ENCODE results near the gene LEMD2.
"Not testable (repeated sequence)": the region's sequence is repeated elsewhere in the genome, so short reads cannot be mapped to it uniquely, and the experiment has no call there.

LEMD2 gene

DNA sequence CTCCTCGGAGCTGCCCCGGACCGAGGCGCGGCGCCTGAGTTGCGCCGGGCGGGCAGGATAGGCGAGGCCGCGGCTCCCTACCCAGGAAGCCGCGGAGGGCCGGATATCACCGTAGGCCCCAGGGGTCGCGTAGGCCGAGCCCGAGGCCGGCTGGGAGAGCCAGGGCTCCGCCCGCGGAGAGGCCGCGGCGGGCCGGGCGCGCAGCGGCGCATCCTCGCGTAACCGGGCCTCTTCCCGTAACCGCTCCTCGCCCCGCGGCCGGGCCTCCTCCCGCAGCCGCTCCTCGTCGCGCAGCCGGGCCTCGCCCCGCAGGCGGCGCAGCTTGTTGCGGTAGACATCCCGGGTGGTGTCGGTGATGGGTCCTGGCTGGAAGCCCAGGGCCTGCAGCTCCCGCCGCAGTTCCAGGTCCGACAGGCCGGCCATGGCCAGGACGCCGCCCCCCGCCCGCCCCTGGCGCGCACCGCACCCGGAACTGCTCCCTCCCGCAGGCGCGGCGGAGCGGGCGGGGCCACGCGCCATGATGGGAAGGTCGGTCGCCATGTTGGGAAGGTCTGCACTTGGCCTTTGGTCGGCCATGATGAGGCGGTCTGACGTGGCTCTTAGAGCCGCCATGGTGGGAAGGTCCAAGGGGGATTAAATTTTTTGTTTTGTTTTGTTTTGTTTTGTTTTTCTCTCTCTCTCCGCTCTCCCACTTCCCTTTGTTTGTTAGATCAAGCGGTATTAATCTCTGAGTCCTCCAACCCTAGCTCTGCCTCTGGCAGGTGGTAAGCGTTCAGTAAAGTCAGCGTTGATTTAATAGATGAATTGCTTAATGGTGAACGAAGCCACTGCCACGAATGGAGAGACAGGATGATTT, at the start of gene LEMD2:
Gene LEMD2, minus strand, starts transcription at position 437 of the 856 bp plus-strand sequence. Its CDS starts 14 bp downstream, at position 423.
- DNase-seq (ENCODE audit: low spot score), result peak; percentile 96

DNA sequence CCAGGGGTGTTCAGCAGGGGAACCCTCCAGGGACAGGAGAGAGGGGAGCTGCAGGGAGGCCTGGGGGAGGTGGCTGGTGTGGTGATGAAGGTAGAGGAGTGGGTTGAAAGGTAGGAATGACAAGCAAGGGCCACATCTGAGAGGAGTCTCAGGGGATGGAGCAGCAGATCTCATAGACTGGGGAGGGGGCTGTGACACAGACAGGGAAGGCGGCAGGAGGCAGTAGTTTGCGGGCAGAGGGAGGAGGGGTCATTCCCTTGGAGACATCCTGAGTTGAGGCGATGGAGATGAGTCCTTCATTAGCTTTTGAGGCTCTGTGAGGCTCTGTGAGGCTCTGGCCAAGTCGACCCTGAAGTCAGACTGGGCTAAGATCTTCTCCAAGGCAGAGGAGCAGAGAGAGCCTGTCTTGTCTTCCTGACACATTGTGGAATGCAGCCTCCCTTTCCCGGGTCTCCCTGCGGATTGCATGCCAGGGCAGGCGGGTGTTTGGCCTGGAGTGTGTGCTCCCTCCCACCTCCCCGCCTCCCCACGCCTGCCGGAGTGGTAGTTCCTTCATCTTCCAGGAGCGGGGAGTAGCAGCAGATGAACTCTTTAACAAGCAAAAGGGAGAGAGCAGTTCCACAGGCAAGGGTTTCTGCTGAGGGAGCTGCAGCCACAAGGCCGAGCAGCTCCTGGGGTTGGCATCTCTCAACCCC, 49.2 kb upstream of the LEMD2 start:
- no peak for DNase-seq (ENCODE audit: low spot score)

DNA sequence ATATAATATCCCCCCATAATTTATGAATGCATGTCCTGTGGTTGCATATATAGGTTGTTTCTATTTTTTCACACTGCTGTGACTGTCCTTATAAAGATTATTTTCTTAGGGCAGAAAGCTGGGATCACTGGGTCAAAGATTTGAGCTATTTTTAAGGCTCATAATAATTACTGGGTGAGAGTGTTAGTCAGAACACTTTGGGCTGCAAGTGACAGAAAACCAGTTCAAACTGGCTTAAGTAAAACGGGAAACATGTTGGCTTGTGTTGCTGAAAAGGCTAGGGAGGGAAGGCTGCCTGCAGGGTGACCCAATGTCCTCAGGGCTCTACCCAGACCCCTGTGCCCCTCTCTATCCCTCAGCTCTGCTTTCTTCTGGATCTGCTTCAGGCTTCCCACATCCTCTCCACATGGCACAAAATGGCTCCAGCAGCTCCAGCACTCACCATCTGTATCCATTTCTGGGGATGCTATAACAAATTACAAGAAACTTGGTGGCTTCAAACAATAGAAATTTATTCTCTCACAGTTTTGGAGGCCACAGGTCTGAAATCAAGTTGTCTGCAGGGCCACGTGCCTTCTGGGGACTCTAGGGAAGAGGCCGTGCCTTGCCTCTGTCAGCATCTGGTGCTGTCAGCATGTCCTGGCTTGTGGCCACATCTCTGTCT, 48.0 kb upstream of the LEMD2 start:
- DNase-seq (ENCODE audit: low spot score), result no peak

DNA sequence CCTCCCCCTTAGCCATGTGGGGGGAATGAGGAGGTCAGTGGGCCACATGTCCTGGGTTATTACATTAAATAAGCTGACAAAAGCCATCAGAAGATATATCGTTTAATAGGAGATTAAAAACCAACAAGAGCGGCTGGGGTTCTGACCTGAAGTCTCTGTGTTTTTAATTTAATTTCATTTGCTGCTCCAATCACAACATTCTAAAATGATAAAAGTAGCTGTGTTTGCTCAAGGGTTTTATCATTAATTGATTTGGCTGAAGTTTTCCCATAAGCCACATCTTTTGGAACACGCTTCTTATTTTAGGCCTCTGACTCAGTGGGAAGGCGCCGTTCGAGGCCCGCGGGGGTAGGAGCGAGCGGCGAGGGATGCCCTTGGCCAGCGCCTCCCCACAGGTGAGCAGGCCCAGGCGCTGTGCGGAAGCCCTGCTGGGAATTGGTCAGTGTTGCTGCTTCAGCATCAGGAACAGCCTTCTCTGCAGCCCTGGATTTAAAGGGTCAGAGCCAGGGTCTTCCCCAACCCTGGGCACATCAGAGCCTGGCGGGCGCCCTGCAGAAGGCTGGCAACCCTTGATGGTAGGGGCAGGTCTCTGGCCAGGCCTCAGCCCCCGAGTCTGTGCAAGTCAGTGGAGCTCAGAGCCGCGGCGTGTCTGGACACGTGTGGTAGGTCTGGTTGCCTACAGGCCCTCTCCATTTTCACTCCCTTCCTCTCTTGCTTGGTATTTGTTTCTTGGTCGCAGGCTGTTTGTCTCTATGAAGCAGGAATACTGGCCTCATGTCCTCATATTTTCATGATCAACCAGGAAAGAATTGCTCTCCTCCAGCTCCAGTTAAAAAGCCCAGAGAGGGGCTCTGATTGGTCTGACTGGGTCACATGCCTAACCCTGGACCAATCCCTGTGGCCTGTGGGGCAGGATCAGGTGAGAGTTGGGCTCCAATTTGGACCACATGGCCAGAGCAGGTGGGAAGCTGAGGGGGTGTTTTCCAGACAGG, 45.8 kb upstream of the LEMD2 start:
- DNase-seq (ENCODE audit: low spot score), result no peak

DNA sequence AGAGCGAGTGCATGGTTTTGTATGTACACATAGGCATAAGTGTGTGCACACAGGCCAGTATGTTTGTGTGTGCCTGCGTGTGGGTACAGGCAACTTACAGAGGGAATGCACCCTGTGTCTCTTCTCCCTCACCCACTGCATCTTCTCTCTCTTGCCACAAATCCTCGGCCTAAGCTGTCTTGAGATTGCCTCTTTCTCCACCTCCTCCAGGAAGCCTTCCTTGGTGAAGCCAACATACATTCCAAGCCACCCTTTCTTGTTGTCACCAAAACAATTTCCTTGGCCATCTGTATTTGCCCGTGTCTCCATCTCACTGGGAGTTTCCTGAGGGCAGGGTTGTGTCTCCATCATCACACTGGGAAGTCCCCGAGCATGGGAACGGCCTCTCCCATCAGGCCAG, 44.7 kb upstream of the LEMD2 start:
- no peak for DNase-seq (ENCODE audit: low spot score)

DNA sequence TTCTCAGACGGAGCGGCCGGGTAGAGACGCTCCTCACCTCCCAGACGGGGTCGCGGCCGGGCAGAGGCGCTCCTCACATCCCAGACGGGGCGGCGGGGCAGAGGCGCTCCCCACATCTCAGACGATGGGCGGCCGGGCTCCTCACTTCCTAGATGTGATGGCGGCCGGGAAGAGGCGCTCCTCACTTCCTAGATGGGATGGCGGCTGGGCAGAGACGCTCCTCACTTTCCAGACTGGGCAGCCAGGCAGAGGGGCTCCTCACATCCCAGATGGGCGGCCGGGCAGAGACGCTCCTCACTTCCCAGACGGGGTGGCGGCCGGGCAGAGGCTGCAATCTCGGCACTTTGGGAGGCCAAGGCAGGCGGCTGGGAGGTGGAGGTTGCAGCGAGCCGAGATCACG, 43.9 kb upstream of the LEMD2 start:
- DNase-seq (ENCODE audit: low spot score), result not testable (repeated sequence)

DNA sequence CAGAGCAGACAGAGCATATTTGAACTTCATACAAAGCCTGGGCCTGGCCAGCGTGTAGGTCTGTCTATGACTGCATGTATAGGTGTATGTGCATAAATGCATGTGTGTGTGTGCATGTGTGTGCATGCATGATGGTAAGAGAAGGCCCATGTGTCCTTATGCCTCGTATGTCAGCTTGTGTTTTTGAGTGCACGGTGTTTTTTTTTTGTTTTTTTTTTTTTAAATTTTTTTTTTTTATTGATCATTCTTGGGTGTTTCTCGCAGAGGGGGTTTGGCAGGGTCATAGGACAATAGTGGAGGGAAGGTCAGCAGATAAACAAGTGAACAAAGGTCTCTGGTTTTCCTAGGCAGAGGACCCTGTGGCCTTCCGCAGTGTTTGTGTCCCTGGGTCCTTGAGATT, 42.8 kb upstream of the LEMD2 start:
- DNase-seq (ENCODE audit: low spot score), result not testable (repeated sequence)

DNA sequence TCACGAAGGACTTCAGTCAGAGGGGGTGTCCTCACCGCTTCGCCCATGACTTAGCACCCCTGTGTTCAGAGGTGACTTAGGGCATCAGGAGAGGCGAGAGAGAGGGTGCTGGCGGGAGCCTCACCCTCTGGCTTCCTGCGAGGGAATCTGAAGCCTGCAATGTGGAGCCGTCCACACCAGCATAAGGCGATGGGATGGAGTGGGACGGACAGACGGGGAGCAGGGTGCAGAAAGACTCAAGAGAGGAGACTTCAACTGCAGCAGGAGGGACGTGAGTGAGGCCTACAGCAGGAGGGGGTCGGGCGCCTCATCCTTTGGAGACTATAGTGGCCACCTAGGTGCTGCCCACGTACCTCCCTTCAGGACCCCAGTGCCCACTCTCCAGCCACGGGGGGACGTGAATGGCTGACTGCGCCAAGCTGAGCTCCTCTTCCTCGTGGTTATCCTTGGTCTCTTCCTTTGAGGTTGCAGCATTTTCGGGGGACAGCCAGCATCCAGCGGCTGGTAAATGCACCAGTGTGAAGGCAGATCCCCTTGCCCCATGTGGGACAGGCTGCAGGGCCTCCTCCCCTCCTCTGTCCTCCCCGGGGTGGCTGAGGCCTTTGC, 41.8 kb upstream of the LEMD2 start:
- DNase-seq (ENCODE audit: low spot score), result no peak

DNA sequence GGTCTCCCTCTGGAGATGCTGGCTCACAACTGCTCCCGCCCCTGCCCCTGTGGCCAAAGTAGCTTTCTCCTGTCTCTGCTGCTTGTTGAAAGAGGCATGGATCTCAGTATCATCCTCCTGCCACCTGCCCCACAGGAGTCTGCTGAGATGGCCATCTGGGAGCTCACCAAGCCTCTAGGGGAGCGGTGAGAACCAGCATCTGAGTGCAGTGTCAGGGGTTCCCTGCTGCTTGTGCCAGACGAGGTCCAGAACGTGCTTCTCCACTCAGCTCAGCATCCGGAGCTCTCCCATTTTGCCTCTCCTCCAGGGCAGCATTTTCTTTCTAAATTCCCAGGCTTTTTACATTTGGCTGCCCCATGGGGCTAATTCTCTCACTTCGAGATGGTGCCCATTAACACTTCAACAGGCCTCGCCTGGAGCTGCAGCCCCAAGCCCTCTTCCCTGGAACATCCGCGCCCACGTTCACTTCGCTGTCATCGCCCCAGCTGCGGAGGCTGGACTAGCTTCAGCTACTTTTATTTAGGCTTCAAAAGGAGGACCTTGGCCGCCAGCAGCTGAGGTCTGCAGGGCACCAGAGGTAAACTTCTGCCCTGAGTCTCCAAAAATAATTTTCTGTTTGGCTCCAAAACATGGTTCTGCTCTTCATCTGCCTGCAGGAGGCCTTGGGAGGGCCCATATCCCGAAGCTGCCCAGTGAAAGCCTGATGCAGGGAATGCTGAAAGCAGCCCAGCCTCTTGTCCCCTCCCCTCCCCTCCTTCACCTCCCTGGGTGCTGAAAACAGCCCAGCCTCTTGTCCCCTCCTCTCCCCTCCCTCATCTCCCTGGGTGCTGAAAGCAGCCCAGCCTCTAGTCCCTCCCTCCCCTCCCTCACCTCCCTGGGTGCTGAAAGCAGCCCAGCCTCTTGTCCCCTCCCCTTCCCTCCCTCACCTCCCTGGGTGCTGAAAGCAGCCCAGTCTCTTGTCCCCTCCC, 40.1 kb upstream of the LEMD2 start:
- no peak for DNase-seq (ENCODE audit: low spot score)

DNA sequence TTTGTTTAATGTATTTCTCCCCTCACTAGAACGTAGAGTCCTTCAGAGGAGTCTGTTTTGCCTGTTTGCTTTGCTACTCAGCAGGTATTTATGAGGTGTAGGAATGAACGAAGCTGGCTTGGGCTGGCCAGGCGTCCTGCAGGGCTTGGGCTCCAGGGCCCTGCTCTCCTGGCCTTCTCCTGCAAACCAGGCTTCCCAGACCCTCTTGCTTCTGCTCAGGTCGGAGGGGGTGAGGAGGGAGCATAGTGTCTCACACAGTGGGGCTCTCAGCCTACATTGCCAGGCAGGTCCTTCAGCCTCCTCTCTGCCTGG, 39.5 kb upstream of the LEMD2 start:
- no peak for DNase-seq (ENCODE audit: low spot score)

DNA sequence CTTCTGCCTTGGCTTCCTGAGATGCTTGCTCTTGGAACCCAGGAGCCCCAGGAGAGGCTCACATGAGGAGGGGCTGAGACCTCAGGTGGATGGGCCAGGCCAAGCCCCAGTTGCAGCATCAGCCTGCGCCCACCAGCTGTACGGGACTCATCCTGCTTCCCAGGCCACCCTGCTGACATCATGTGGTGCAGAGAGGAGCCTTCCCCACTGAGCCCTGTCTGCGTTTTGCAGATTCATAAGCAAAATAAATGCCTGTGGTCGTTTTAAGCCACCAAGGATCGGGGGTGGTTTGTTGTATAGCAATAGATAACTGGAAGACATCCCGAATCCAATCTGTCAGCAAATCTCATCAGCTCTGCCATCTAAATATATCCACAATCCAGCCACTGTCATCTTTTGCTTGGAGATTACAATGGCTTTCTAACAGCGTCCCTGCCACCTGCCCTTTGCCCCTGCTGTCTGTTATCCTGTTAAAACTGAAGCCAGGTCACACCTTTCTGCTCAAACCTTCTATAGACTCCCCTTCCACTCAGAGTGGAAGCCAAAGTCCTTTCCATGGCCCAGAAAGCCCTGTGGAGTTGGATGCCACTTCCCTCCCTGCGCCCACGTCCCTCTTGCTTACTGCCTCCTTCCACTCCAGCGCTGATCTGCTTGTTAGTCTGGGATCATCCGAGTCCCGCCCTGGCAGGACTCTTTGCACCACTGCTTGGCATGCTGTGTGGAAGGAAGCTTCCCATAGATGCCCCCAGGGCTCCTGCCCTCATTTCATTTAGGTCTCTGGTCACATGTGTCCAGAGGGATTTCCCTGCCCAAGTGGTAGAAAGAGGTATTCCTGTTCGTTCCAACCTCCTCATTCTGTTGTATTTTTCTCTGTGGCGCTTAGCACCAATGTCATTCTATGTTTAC, 38.9 kb upstream of the LEMD2 start:
- DNase-seq (ENCODE audit: low spot score), result no peak

DNA sequence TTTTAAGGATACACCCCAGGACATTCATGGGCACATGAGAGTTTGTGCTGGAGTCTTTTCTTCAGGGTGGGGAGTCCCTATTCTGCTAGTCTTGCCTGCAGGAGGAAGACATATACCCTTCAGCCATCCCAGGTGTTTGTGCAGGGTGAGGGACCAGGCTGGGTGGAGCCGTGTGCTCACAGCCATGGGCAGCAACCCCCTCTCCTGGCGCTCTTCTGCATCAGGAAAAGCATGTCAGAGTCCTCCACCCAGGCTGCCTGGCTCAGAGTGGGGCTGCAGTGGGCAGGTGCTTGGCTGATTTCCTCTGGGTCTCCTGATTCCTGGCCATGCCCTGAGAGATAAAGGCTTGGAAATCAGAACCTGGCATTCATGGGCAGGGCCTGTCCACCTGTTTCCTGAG, 37.6 kb upstream of the LEMD2 start:
- DNase-seq (ENCODE audit: low spot score), result no peak

DNA sequence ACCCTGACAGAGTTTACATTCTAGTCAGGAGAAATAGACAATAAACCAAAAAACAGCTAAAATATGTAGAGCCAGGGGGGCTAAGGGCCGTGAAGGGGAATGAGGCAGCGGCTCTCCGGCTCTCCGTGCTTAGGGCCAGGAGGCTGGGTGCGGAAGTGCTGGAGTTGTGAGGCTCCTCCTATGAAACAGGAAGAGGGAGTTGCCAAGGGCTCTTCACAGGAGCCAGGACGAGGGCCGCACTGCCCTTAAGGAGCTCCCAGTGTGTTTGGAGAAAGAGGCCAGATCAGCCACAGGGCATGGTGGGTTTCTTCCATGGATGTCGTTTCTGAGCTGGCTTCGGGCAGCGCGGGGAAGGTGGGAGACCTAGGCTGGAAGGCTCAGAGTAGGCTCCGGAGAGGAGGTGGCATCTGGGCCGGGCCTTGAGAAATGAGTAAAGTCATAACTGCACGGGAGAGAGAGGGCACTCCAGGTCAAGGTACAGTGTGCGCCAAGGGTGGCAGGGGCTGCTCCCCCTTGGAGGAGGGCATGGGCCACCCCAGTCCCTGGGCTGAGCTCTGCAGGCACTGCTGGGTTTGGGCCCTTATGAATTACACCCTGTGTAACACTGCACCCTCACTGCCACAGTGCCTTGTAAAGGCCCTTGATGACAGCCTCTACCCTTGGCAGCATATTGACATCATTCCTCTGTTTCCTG, 35.7 kb upstream of the LEMD2 start:
- no peak for DNase-seq (ENCODE audit: low spot score)

DNA sequence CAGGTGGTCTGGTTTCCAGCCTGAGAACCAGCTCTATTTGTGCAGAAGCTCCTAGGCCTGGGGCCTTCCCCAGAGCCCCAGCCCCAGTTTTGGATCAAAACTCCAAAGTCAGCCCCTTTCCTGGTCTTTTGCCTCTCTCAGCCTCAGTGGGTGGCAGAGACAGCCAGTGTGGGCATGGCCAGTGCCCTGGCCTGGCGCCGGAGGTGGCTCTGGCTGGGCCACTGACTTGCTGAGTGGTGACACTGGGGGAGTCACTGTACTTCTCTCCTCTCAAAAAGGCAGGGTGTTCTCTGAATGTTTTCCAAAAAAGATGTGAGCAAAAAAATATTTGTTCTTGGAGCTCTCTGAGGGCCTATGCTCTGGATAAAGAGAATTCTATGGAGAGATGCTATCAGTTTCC, 34.9 kb upstream of the LEMD2 start:
- no peak for DNase-seq (ENCODE audit: low spot score)

DNA sequence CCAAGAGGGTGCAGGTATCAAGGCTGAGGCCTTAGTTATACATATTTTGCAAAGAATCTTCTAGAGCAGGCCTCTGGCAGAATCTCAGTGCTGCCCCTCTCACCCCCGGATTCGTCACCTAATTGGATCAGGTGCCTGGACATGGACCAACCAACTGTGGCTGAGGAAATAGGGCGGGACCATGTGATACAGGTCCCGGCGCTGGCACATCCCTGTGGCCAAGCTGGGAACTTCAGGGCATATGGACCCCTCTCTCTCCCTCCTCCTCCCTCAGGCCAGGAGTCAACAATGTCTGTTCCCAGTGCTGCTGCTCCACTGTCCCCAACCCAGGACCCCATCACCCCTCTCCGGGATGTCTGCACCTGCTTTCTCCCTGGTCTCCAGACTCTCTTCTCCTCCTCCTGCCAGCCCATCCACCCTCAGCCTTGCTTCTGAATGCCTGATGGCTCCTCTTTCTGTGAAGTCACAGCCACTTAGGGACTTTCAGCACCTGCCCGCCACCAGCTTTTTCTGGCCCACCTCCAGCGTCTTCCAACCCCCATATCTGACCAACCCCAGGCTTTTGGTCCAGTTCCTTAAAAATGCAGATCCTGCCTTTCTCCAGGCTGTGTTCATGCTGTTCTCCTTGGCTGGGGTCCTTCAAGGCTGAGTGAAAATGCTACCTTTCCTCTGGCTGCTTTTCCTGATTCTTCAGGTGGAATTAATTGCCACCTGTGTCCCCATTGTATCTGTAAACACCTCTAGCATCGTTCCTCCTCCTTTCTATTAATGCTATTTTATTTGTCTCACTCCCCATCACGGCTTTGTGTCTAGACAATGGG, 33.9 kb upstream of the LEMD2 start:
- no peak for DNase-seq (ENCODE audit: low spot score)

DNA sequence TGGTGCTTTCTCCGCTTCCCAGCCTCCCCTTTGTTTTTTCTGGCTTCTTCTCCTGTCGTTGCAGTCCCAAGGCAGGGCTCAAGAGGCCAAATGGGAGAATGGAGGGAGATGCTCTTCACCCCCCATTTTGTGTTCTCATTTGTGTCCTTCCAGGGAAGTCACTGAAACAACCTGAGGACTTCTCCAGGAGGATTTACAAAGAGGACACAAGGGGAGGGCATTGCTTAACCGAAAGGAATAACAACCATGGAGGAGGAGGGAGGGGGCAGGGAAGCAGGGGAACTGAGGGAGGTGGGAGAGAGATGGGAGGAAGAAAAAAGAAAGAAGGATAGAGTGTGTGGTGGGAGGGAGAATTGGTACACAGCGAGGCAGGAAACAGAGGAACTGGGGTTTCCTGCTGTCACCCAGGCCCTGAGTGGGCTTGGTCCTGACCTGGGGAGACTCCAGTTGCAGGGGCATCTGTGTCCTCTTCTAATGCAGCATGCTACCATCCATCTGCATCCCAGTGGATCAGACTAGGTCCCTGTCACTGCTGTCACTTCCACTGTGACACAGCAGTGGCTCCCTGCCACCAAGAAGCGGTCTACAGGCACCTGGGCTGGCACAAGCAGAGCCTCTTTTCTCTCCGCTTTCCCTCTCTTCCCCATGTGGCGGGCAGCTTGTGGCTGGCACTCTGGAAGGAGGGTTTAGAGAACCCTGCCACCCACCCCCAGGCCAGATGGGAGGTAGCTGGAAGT, 32.0 kb upstream of the LEMD2 start:
- DNase-seq (ENCODE audit: low spot score), result no peak

DNA sequence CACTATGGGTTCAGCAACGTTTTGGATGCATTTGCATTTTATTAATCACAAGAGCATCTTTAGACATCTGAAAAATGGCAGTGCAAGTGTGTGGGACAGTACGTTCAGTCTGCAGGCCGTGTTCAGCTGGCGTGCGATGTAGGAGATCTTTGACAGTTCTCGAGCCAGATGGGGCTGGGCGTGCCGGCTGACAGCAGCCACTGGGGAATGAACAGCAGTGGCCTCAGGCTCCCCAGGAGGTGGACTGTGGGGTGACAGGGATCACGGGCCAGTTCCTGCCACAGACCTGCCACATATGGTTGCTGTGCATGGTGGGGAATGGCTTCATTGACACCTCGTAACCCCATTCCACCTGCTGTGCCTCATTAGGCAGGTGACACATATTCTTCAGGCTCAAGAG, 31.3 kb upstream of the LEMD2 start:
- DNase-seq (ENCODE audit: low spot score), result no peak
